IMR-90 (cell line): Measurements from ENCODE around the gene RLN3. TPM values are rescaled to one million over a fixed set of nuclear protein-coding genes. Genes with fewer than 3 reads are reported as not detected.

Source experiments
- ATAC-seq: fragments of 200-7000 bp; cut with Tn5 transposase; 2 replicates; pipeline ENCODE4 v1.9.1; 2020; ENCODE audit warnings: low read depth, mild to moderate bottlenecking, moderate library complexity
- BruUV-seq: library from RNA; stranded (reverse); fragments of 400-500 nt; replicated peaks from 2 replicates; lab custom pipeline; 2021; lab: Mats Ljungman, UMichigan
- CTCF ChIA-PET: fragments of 300-600 bp; formaldehyde crosslinking; extraction: SDS; loops from one replicate; lab custom pipeline; 2021; ENCODE audit warnings: antibody characterized with exemption; lab: Yijun Ruan, JAX
- POLR2A ChIA-PET: fragments of 300-600 bp; sonication (Branson Sonifier 250); formaldehyde crosslinking; loops from one replicate; lab custom pipeline; 2022; ENCODE audit warnings: antibody characterized with exemption; ENCODE audit not compliant: unreplicated experiment; lab: Charles Lee
- DNase-seq: peaks from one replicate; pipeline ENCODE4 v3.0.0; 2013
- H2AFZ ChIP-seq: replicated peaks from 2 replicates; pipeline ENCODE3; 2013; ENCODE audit warnings: low read length, mild to moderate bottlenecking; ENCODE audit not compliant: poor library complexity
- H2AK5ac ChIP-seq: 2 replicates; pipeline ENCODE4 v1.6.1; 2013; ENCODE audit warnings: low read depth, low read length, inconsistent platforms
- H2AK9ac ChIP-seq: replicated peaks from 2 replicates; pipeline ENCODE3; 2013; ENCODE audit warnings: mild to moderate bottlenecking, low read depth, low read length, moderate library complexity; ENCODE audit not compliant: poor library complexity
- H2BK120ac ChIP-seq: 2 replicates; pipeline ENCODE4 v1.6.1; 2013; ENCODE audit warnings: low read depth, low read length, inconsistent platforms
- H2BK15ac ChIP-seq: 3 replicates; pipeline ENCODE4 v1.6.1; 2013; ENCODE audit warnings: low read depth, low read length, inconsistent platforms
- H2BK20ac ChIP-seq: 2 replicates; pipeline ENCODE4 v1.6.1; 2013; ENCODE audit warnings: low read depth, mild to moderate bottlenecking, inconsistent platforms, low read length, moderate library complexity
- H2BK5ac ChIP-seq: 2 replicates; pipeline ENCODE4 v1.6.1; 2013; ENCODE audit warnings: mild to moderate bottlenecking, low read depth, low read length, inconsistent platforms; ENCODE audit not compliant: poor library complexity, severe bottlenecking
- H3K14ac ChIP-seq: replicated peaks from 2 replicates; pipeline ENCODE4 v1.6.1; 2013; ENCODE audit warnings: low read depth, low read length, inconsistent platforms
- H3K18ac ChIP-seq: 2 replicates; pipeline ENCODE4 v1.6.1; 2013; ENCODE audit warnings: low read depth, low read length, control low read depth
- H3K23ac ChIP-seq: 2 replicates; pipeline ENCODE4 v1.6.1; 2013; ENCODE audit warnings: low read depth, low read length, inconsistent platforms
- H3K27ac ChIP-seq: 2 replicates; pipeline ENCODE4 v1.5.1; 2013; ENCODE audit warnings: mild to moderate bottlenecking, control low read depth, low read length; ENCODE audit not compliant: insufficient read depth
- H3K27me3 ChIP-seq: 2 replicates; pipeline ENCODE4 v1.6.1; 2013; ENCODE audit warnings: low read length; ENCODE audit not compliant: control insufficient read depth, insufficient read depth
- H3K36me3 ChIP-seq: 2 replicates; pipeline ENCODE4 v1.6.1; 2013; ENCODE audit warnings: low read length, mixed read lengths; ENCODE audit not compliant: control insufficient read depth, insufficient read depth
- H3K4ac ChIP-seq: 2 replicates; pipeline ENCODE4 v1.6.1; 2013; ENCODE audit warnings: low read depth, low read length, inconsistent platforms
- H3K4me1 ChIP-seq: 2 replicates; pipeline ENCODE4 v1.6.1; 2013; ENCODE audit warnings: low read length, mixed read lengths; ENCODE audit not compliant: control insufficient read depth, insufficient read depth
- H3K4me2 ChIP-seq: 2 replicates; pipeline ENCODE4 v1.6.1; 2013; ENCODE audit warnings: low read depth, mild to moderate bottlenecking, control low read depth, low read length, moderate library complexity
- H3K4me3 ChIP-seq: 2 replicates; pipeline ENCODE4 v1.5.1; 2013; ENCODE audit warnings: low read depth, mild to moderate bottlenecking, control low read depth, low read length, moderate library complexity; ENCODE audit not compliant: insufficient read depth
- H3K56ac ChIP-seq: 2 replicates; pipeline ENCODE4 v1.6.1; 2013; ENCODE audit warnings: low read length, inconsistent platforms; ENCODE audit not compliant: insufficient read depth; ENCODE audit errors: extremely low read depth
- H3K79me1 ChIP-seq, 2 experiments: 2 replicates each; pipeline ENCODE4 v1.6.1; 2013; ENCODE audit warnings: low read length in 2 of 2, inconsistent platforms in 1 of 2, low read depth in 1 of 2
- H3K9ac ChIP-seq: 2 replicates; pipeline ENCODE4 v1.6.1; 2013; ENCODE audit warnings: low read depth, low read length, control low read depth
- H3K9me1 ChIP-seq: 2 replicates; pipeline ENCODE4 v1.6.1; 2013; ENCODE audit warnings: low read length, inconsistent platforms; ENCODE audit not compliant: insufficient read depth
- H3K9me3 ChIP-seq: 2 replicates; pipeline ENCODE4 v1.6.1; 2013; ENCODE audit warnings: low read length; ENCODE audit not compliant: control insufficient read depth, insufficient read depth
- H4K20me1 ChIP-seq: 2 replicates; pipeline ENCODE4 v1.6.1; 2013; ENCODE audit warnings: low read length, inconsistent platforms; ENCODE audit not compliant: insufficient read depth
- H4K5ac ChIP-seq: 2 replicates; pipeline ENCODE4 v1.6.1; 2013; ENCODE audit warnings: mild to moderate bottlenecking, low read depth, low read length, control low read depth
- H4K8ac ChIP-seq, 2 experiments: 2 replicates each; pipeline ENCODE4 v1.6.1; 2013; ENCODE audit warnings: low read depth in 2 of 2, low read length in 2 of 2, control low read depth in 1 of 2, inconsistent platforms in 1 of 2
- H4K91ac ChIP-seq: 2 replicates; pipeline ENCODE4 v1.6.1; 2013; ENCODE audit warnings: low read depth, low read length, inconsistent platforms; ENCODE audit not compliant: insufficient read depth
- BHLHE40 ChIP-seq: fragments of 150-350 bp; IDR thresholded peaks from 2 replicates; pipeline ENCODE4 v1.6.1; 2016; ENCODE audit warnings: mild to moderate bottlenecking, low read depth, low read length
- CEBPB ChIP-seq: IDR thresholded peaks from 2 replicates; pipeline ENCODE4 v1.6.1; 2012; ENCODE audit warnings: low read depth, low read length, improper control_type of control experiment
- ELK1 ChIP-seq: fragments of 150-350 bp; IDR thresholded peaks from 2 replicates; pipeline ENCODE4 v1.6.1; 2016; ENCODE audit warnings: low read depth, mild to moderate bottlenecking, low read length, moderate library complexity, borderline replicate concordance
- FOS ChIP-seq: fragments of 150-350 bp; IDR thresholded peaks from 2 replicates; pipeline ENCODE4 v1.6.1; 2016; ENCODE audit warnings: low read depth, low read length
- MXI1 ChIP-seq: IDR thresholded peaks from 2 replicates; pipeline ENCODE4 v1.6.1; 2012; ENCODE audit warnings: low read depth, mild to moderate bottlenecking, low read length, moderate library complexity, borderline replicate concordance
- NFE2L2 ChIP-seq: fragments of 150-350 bp; IDR thresholded peaks from 2 replicates; pipeline ENCODE4 v1.6.1; 2016; ENCODE audit warnings: low read depth, mild to moderate bottlenecking, low read length
- POLR2A ChIP-seq: IDR thresholded peaks from 2 replicates; pipeline ENCODE4 v1.6.1; 2012; ENCODE audit warnings: mild to moderate bottlenecking, low read depth, low read length
- RAD21 ChIP-seq: IDR thresholded peaks from 2 replicates; pipeline ENCODE4 v1.6.1; 2012; ENCODE audit warnings: low read length, improper control_type of control experiment
- RCOR1 ChIP-seq: IDR thresholded peaks from 2 replicates; pipeline ENCODE4 v1.6.1; 2012; ENCODE audit warnings: mild to moderate bottlenecking, low read length, improper control_type of control experiment; ENCODE audit not compliant: insufficient replicate concordance
- SMC3 ChIP-seq: fragments of 150-350 bp; IDR thresholded peaks from 2 replicates; pipeline ENCODE4 v1.6.1; 2016; ENCODE audit warnings: low read depth, mild to moderate bottlenecking, antibody characterized with exemption, low read length, moderate library complexity
- WGBS, 2 experiments: methylation state at CpG; one replicate each; pipeline versions ENCODE4 v1.1.5 to v1.1.7; 2013; ENCODE audit warnings: missing lambda C conversion rate in 2 of 2; ENCODE audit not compliant: insufficient read length in 1 of 2; ENCODE audit errors: extremely low coverage in 2 of 2; 5-methylcytosine and 5-hydroxymethylcytosine counted together
- dilution Hi-C: fragments of 300-500 bp; cut with HindIII; formaldehyde crosslinking; loops from one replicate; pipeline ENCODE4 v1.14.3; 2018; ENCODE audit warnings: low sequenced_read_pairs; ENCODE audit not compliant: unreplicated experiment
- in situ Hi-C: fragments of 300-500 bp; cut with MboI; formaldehyde crosslinking; loops from 3 replicates; pipeline ENCODE4 v1.14.3; 2019; ENCODE audit warnings: low sequenced_read_pairs, inconsistent platforms, mixed read lengths
- intact Hi-C: fragments of 100-400 bp; cut with micrococcal nuclease; formaldehyde crosslinking; loops from 2 replicates; pipeline ENCODE4 v1.10.0; 2022
- polyA plus RNA-seq, 3 experiments: library from polyadenylated mRNA; depleted of rRNA; stranded (reverse); fragments of >200 nt; gene quantifications; 2 replicates each; pipeline ENCODE4 v1.2.3, GENCODE V29; 2012; ENCODE audit warnings: low replicate concordance in 1 of 3
- total RNA-seq: library from RNA; depleted of rRNA; stranded (reverse); fragments of >200 nt; gene quantifications from 2 replicates; pipeline ENCODE4 v1.2.3, GENCODE V29; 2012

Gene RLN3
- total and polyA plus RNA-seq, 2 of the 4 experiments (the other 2 are of a cell fraction), result not detected

- no peak overlapping the region for H4K8ac ChIP-seq
- POLR2A ChIA-PET, result no interaction called here
Measured at GRCh38 chr19:13981988-13982501, 45.9 kb upstream of the RLN3 start.

More at GRCh38 chr19:13981988-13982501, 45.9 kb upstream of the RLN3 start:
- Histone ChIP-seq H4K5ac (no peak overlapping the region), H3K4me2 (no peak overlapping the region), H2BK15ac (no peak overlapping the region), H3K14ac (no peak overlapping the region), H3K9me3 (no peaks in the 10 kb centered on the region), H2BK120ac (no peak overlapping the region), H2AK5ac (no peak overlapping the region), H3K36me3 (peaks cover 9% of the 10 kb centered on the region; the same call in 1 of the 2 replicates), H3K4ac (no peak overlapping the region), H3K9ac (no peak overlapping the region), H3K4me1 (peaks cover 8% of the 10 kb centered on the region), H3K9me1 (0 out of 2 replicates have a peak, but pooled peaks cover 3% of the 10 kb centered on the region), H2AK9ac (no peak overlapping the region), H3K23ac (no peak overlapping the region), H3K4me3 (no peak overlapping the region), H4K91ac (no peak overlapping the region), H3K79me1 (peaks cover 0 to 16% of the 10 kb centered on the region in 2 experiments; a peak in 1 of 4 replicates), H4K20me1 (no peaks in the 10 kb centered on the region), H3K56ac (no peak overlapping the region), H3K18ac (no peak overlapping the region), H3K27ac (no peak overlapping the region), H3K27me3 (no peaks in the 10 kb centered on the region), H2BK5ac (no peak overlapping the region), H2AFZ (no peak overlapping the region), H2BK20ac (no peak overlapping the region)
- WGBS, 2 experiments, result 96% methylated on average over 9 of the region's 17 CpGs; no CpG with 5 or more reads in 1 of the 2 experiments
- intact Hi-C loops, result no loop called here
- dilution Hi-C loops, result no loop called here
- no peak for ATAC-seq
- in situ Hi-C loops, result no loop called here
- CTCF ChIA-PET, result no interaction called here
- DNase-seq, result no peak
- TF ChIP-seq MXI1, result no peak
- no peak for TF ChIP-seq CEBPB
- TF ChIP-seq NFE2L2, result no peak
- TF ChIP-seq ELK1, result no peak
- TF ChIP-seq POLR2A, result no peak
- TF ChIP-seq FOS, result no peak
- no peak for TF ChIP-seq RCOR1
- no peak for TF ChIP-seq BHLHE40
- no peak for TF ChIP-seq SMC3
- TF ChIP-seq RAD21, result no peak
- no TSS peak for BruUV-seq
